HepG2 (cell line): Measurements from ENCODE around the gene GATA5. TPM values are rescaled to one million over a fixed set of nuclear protein-coding genes. Genes with fewer than 3 reads are reported as not detected.

Source experiments
- ARID4A ChIP-seq: sonication (generic); formaldehyde crosslinking; IDR thresholded peaks from 2 replicates; pipeline ENCODE4 v1.5.0; 2020; ENCODE audit warnings: mild to moderate bottlenecking, missing genetic modification reagents, borderline replicate concordance
- FOXC1 ChIP-seq: sonication (generic); formaldehyde crosslinking; IDR thresholded peaks from 2 replicates; pipeline ENCODE4 v1.8.0; 2022; ENCODE audit warnings: mild to moderate bottlenecking, missing genetic modification reagents, borderline replicate concordance
- KDM5B ChIP-seq: sonication (generic); formaldehyde crosslinking; IDR thresholded peaks from 2 replicates; pipeline ENCODE4 v1.4.0; 2020; ENCODE audit warnings: missing genetic modification reagents, mild to moderate bottlenecking, borderline replicate concordance
- MTF2 ChIP-seq: sonication (generic); formaldehyde crosslinking; IDR thresholded peaks from 2 replicates; pipeline ENCODE4 v1.5.0; 2020; ENCODE audit warnings: missing genetic modification reagents, borderline replicate concordance
- PTBP1 ChIP-seq: fragments of 200-400 bp; formaldehyde crosslinking; IDR thresholded peaks from 2 replicates; pipeline ENCODE4 v1.6.1; 2018; ENCODE audit warnings: low read length, low read depth; ENCODE audit not compliant: poor library complexity, severe bottlenecking
- RXRA ChIP-seq: sonication (generic); formaldehyde crosslinking; IDR thresholded peaks from 2 replicates; pipeline ENCODE4 v1.5.1; 2020; ENCODE audit warnings: missing genetic modification reagents
- SIN3A ChIP-seq: IDR thresholded peaks from 2 replicates; pipeline ENCODE4 v1.6.1; 2011; ENCODE audit warnings: low read depth, mild to moderate bottlenecking, control low read depth, low read length, borderline replicate concordance
- SOX6 ChIP-seq, 2 experiments: fragments of 450-650 bp in 1 of 2; sonication (generic) in 1 of 2; formaldehyde crosslinking in 1 of 2; IDR thresholded peaks; 2 replicates each; pipeline versions ENCODE4 v1.4.0 to v1.6.1; 2017 to 2020; ENCODE audit warnings: antibody characterized with exemption in 1 of 2, mild to moderate bottlenecking in 1 of 2, missing genetic modification reagents in 1 of 2
- ZNF121 ChIP-seq: sonication (generic); formaldehyde crosslinking; IDR thresholded peaks from 2 replicates; pipeline ENCODE4 v1.5.0; 2020; ENCODE audit warnings: mild to moderate bottlenecking, missing genetic modification reagents
- ZNF317 ChIP-seq: sonication (generic); formaldehyde crosslinking; IDR thresholded peaks from 2 replicates; pipeline ENCODE4 v1.5.0; 2020; ENCODE audit warnings: mild to moderate bottlenecking, missing genetic modification reagents
- ZNF333 ChIP-seq: sonication (generic); formaldehyde crosslinking; IDR thresholded peaks from 2 replicates; pipeline ENCODE4 v1.4.0; 2020; ENCODE audit warnings: mild to moderate bottlenecking, missing genetic modification reagents, borderline replicate concordance
- ZNF501 ChIP-seq: sonication (generic); formaldehyde crosslinking; IDR thresholded peaks from 2 replicates; pipeline ENCODE4 v1.5.1; 2020; ENCODE audit warnings: mild to moderate bottlenecking, moderate library complexity, missing genetic modification reagents
- ZNF629 ChIP-seq: sonication (generic); formaldehyde crosslinking; conservative IDR thresholded peaks from 2 replicates; pipeline ENCODE4 v1.5.0; 2020; ENCODE audit warnings: missing genetic modification reagents
- polyA plus RNA-seq, 8 experiments: library from polyadenylated mRNA; depleted of rRNA in 3 of 8; stranded (reverse) in 7 of 8; unstranded in 1 of 8; fragments of >200 nt; fragmentation: Illumina TruSeq in 4 of 8; extraction: Trizol in 4 of 8; gene quantifications; 2 replicates each; pipeline versions ENCODE4 v1.2.1 to v1.2.3, GENCODE V29; 2011 to 2016; ENCODE audit warnings: low read depth in 4 of 8, missing spikeins in 1 of 8, mixed read lengths in 1 of 8; ENCODE audit not compliant: insufficient read depth in 1 of 8
- total RNA-seq, 5 experiments: library from RNA; depleted of rRNA; stranded (reverse); fragments of >200 nt; fragmentation: Illumina TruSeq; extraction: Trizol; gene quantifications; 2 replicates each; pipeline ENCODE4 v1.2.3, GENCODE V29; 2016; ENCODE audit warnings: low read depth in 1 of 5
- TF ChIP-seq, protein P1 (sequence below): sonication (generic); formaldehyde crosslinking; IDR thresholded peaks from 2 replicates; pipeline ENCODE4 v1.5.0; 2020; ENCODE audit warnings: mild to moderate bottlenecking, missing genetic modification reagents
- TF ChIP-seq, protein P2 (sequence below): IDR thresholded peaks from 2 replicates; pipeline ENCODE4 v1.6.1; 2016; ENCODE audit warnings: missing compliant biosample characterization, missing genetic modification reagents, borderline replicate concordance
- TF ChIP-seq, protein P3 (sequence below): sonication (generic); formaldehyde crosslinking; IDR thresholded peaks from 2 replicates; pipeline ENCODE4 v1.4.0; 2020; ENCODE audit warnings: mild to moderate bottlenecking, missing genetic modification reagents

GATA5 gene
- total and polyA plus RNA-seq, 2 of the 13 experiments (the other 11 are each of a cell fraction or from before 2014, with no cell fraction given): 0.12 to 0.20 TPM

GRCh38 chr20:62476056-62476838, 452 bp upstream of the GATA5 start (continued):
- TF ChIP-seq SOX6 (IDR thresholded peaks at IDR 0.05) (no peak), SOX6 (CRISPR knock-in tag; IDR thresholded peaks at IDR 0.05) (peak; percentile 16; the same call in 1 of the 2 replicates), ARID4A (CRISPR knock-in tag) (peak; percentile 25; the same call in 1 of the 2 replicates), MTF2 (peak; percentile 82; the same call in 1 of the 2 replicates), FOXC1 (CRISPR knock-in tag) (0 out of 2 replicates have a peak, but pooled peaks have one; percentile 46), ZNF121 (CRISPR knock-in tag) (peak; percentile 66; the same call in 1 of the 2 replicates), KDM5B (CRISPR knock-in tag) (peak; percentile 35; the same call in 1 of the 2 replicates), RXRA (CRISPR knock-in tag) (0 out of 2 replicates have a peak, but pooled peaks have one; percentile 25), SIN3A (no peak), ZNF333 (CRISPR knock-in tag) (0 out of 2 replicates have a peak, but pooled peaks have one; percentile 46), ZNF501 (CRISPR knock-in tag) (peak; percentile 53; the same call in 1 of the 2 replicates), PTBP1 (peak; percentile 39), ZNF629 (CRISPR knock-in tag) (no peak), ZNF317 (CRISPR knock-in tag) (no peak)
- TF ChIP-seq, protein P1, sequence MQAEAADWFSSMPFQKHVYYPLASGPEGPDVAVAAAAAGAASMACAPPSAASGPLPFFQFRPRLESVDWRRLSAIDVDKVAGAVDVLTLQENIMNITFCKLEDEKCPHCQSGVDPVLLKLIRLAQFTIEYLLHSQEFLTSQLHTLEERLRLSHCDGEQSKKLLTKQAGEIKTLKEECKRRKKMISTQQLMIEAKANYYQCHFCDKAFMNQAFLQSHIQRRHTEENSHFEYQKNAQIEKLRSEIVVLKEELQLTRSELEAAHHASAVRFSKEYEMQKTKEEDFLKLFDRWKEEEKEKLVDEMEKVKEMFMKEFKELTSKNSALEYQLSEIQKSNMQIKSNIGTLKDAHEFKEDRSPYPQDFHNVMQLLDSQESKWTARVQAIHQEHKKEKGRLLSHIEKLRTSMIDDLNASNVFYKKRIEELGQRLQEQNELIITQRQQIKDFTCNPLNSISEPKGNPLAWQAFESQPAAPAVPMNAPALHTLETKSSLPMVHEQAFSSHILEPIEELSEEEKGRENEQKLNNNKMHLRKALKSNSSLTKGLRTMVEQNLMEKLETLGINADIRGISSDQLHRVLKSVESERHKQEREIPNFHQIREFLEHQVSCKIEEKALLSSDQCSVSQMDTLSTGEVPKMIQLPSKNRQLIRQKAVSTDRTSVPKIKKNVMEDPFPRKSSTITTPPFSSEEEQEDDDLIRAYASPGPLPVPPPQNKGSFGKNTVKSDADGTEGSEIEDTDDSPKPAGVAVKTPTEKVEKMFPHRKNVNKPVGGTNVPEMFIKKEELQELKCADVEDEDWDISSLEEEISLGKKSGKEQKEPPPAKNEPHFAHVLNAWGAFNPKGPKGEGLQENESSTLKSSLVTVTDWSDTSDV (CRISPR knock-in tag): peak; percentile 74; the same call in 1 of the 2 replicates
- TF ChIP-seq, protein P2, sequence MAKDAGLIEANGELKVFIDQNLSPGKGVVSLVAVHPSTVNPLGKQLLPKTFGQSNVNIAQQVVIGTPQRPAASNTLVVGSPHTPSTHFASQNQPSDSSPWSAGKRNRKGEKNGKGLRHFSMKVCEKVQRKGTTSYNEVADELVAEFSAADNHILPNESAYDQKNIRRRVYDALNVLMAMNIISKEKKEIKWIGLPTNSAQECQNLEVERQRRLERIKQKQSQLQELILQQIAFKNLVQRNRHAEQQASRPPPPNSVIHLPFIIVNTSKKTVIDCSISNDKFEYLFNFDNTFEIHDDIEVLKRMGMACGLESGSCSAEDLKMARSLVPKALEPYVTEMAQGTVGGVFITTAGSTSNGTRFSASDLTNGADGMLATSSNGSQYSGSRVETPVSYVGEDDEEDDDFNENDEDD (CRISPR knock-in tag): 0 out of 2 replicates have a peak, but pooled peaks have one; percentile 21
- TF ChIP-seq, protein P3, sequence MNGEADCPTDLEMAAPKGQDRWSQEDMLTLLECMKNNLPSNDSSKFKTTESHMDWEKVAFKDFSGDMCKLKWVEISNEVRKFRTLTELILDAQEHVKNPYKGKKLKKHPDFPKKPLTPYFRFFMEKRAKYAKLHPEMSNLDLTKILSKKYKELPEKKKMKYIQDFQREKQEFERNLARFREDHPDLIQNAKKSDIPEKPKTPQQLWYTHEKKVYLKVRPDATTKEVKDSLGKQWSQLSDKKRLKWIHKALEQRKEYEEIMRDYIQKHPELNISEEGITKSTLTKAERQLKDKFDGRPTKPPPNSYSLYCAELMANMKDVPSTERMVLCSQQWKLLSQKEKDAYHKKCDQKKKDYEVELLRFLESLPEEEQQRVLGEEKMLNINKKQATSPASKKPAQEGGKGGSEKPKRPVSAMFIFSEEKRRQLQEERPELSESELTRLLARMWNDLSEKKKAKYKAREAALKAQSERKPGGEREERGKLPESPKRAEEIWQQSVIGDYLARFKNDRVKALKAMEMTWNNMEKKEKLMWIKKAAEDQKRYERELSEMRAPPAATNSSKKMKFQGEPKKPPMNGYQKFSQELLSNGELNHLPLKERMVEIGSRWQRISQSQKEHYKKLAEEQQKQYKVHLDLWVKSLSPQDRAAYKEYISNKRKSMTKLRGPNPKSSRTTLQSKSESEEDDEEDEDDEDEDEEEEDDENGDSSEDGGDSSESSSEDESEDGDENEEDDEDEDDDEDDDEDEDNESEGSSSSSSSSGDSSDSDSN (CRISPR knock-in tag): peak; percentile 53
